ENCODE results near the gene UBE3C. TPM values are rescaled to one million over a fixed set of nuclear protein-coding genes. Genes with fewer than 3 reads are reported as not detected.

Gene UBE3C
- total and polyA plus RNA-seq, 9 of the 15 experiments (the other 6 are each of a cell fraction or from before 2014, with no cell fraction given): 9.6 to 91.7 (median 75.4) TPM

- no peak for TF ChIP-seq ZBTB40 (IDR thresholded peaks at IDR 0.05)
- peak; percentile 26; the same call in 1 of the 2 replicates for TF ChIP-seq ZBTB40 (CRISPR knock-in tag; IDR thresholded peaks at IDR 0.05)
- TF ChIP-seq ZNF324 (CRISPR knock-in tag; IDR thresholded peaks at IDR 0.05): no peak
- no peak for TF ChIP-seq SRSF9 (IDR thresholded peaks at IDR 0.05; ENCODE audit: borderline replicate concordance, low read depth, low read length)
- 0 out of 2 replicates have a peak, but pooled peaks have one; percentile 12 for TF ChIP-seq POLR2G (IDR thresholded peaks at IDR 0.05; ENCODE audit: low read depth, low read length)
- TF ChIP-seq ARHGAP35 (IDR thresholded peaks at IDR 0.05; ENCODE audit: partially characterized antibody): no peak
- TF ChIP-seq NR1H2 (CRISPR knock-in tag; IDR thresholded peaks at IDR 0.05): 0 out of 2 replicates have a peak, but pooled peaks have one; percentile 28
- no peak for TF ChIP-seq RBM22 (IDR thresholded peaks at IDR 0.05; ENCODE audit: low read depth, low read length, poor library complexity, severe bottlenecking)
- no peak for TF ChIP-seq ZNF551 (CRISPR knock-in tag; IDR thresholded peaks at IDR 0.05)
Observed at GRCh38 chr7:157140511-157140905, 1.8 kb downstream of the UBE3C start (continued).

Measured in K562 (cell line).